GM12873 (cell line): ENCODE data around the gene ALDOA.

Experiments
- TF ChIP-seq, protein P1 (sequence below): IDR thresholded peaks from 2 replicates; pipeline ENCODE4 v1.5.1; 2012; ENCODE audit warnings: low read depth, mild to moderate bottlenecking, moderate library complexity, low read length, control low read depth; ENCODE audit not compliant: insufficient read depth; ENCODE audit errors: missing control alignments

ALDOA gene

DNA sequence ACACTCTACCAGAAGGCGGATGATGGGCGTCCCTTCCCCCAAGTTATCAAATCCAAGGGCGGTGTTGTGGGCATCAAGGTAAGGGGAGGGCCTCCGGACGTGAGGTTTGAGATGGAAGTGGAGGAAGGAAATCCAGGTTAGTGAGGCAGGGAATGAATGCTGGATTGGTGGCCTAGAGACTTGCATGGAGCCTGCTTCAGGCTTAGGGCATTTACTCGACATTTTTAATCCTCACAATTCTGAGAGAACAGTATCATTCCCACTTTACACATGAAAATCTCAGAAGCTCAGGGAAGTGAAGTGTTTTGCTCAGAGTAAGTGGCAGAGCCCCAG lies 2.0 kb downstream of the ALDOA start:
- TF ChIP-seq, protein P1, sequence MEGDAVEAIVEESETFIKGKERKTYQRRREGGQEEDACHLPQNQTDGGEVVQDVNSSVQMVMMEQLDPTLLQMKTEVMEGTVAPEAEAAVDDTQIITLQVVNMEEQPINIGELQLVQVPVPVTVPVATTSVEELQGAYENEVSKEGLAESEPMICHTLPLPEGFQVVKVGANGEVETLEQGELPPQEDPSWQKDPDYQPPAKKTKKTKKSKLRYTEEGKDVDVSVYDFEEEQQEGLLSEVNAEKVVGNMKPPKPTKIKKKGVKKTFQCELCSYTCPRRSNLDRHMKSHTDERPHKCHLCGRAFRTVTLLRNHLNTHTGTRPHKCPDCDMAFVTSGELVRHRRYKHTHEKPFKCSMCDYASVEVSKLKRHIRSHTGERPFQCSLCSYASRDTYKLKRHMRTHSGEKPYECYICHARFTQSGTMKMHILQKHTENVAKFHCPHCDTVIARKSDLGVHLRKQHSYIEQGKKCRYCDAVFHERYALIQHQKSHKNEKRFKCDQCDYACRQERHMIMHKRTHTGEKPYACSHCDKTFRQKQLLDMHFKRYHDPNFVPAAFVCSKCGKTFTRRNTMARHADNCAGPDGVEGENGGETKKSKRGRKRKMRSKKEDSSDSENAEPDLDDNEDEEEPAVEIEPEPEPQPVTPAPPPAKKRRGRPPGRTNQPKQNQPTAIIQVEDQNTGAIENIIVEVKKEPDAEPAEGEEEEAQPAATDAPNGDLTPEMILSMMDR: no peak

DNA sequence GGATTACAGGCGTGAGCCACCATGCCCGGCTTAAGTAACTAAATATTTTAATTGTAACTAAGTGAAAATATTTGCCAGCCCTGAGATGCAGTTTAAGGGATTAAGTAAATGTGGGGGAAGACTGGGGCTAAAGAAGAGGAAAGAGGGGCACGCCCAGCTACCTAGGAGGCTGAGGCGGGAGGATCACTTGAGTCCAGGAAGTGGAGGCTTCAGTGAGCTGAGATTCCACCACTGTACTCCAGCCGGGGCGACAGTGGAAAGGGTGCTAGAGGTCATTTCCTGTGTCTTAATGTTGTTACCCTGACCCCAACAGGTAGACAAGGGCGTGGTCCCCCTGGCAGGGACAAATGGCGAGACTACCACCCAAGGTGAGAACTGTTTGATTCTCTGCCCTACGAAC lies 2.8 kb downstream of the ALDOA start:
- TF ChIP-seq, protein P1: no peak

GRCh38 chr16:30068750-30069610 lies 3.4 kb downstream of the ALDOA start:
- TF ChIP-seq, protein P1: peak; percentile 64

GRCh38 chr16:30069611-30070462 lies 4.3 kb downstream of the ALDOA start:
- TF ChIP-seq, protein P1: no peak

- TF ChIP-seq, protein P1: no peak
Observed at GRCh38 chr16:30070490-30070889, 4.9 kb downstream of the ALDOA start.

DNA sequence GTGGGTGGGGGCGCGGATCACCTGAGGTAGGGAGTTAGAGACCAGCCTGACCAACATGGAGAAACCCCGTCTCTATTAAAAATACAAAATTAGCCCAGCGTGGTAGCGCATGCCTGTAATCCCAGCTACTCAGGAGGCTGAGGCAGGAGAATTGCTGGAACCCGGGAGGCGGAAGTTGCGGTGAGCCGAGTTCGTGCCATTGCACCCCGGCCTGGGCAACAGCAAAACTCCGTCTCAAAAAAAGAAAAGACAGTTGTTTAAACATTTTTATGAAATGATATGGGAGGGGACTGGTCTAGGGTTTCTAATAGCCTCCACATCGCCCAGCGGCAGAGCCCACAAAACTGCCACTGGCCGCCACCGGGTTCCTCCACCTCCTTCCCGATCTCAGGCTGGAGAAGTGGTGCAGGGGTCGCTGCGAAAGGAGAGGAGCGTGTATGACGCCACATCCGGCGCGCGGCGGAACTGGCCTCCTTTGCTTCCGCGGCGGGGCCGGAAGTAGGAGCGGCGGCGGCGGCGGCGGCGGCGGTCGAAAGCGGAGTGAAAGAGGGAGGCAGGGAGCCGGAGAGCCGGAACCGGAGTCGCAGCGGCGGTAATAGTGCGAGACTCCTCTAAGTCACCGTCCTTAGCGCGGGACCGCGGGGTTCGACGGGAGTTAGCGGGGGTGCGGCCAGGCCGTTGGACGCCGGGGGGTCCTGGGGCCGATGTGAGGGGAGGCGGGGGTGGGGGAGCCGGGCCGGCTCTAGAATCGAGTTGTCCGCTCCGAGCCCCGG lies 10.1 kb downstream of the ALDOA start, which contains the start of gene PPP4C:
PPP4C (plus strand) TSS at position 492 of the 773 bp plus-strand sequence. CDS start 384 bp downstream, outside the sequence.
- TF ChIP-seq, protein P1: no peak

GRCh38 chr16:30076276-30076791 lies 10.8 kb downstream of the ALDOA start:
- TF ChIP-seq, protein P1: no peak
